Stimulated activated CD8-positive, alpha-beta memory T cell treated with anti-CD3 and anti-CD28 coated beads, Interleukin-12 subunit alpha, Interleukin-12 subunit beta, amount 100 ng/mL, for 1 hour (primary cell): Measurements from ENCODE around the gene TF.

ENCODE experiments used
- DNase-seq: peaks from one replicate; pipeline ENCODE4 v3.0.0-alpha.2; 2020; ENCODE audit warnings: low read depth

Gene TF

DNA sequence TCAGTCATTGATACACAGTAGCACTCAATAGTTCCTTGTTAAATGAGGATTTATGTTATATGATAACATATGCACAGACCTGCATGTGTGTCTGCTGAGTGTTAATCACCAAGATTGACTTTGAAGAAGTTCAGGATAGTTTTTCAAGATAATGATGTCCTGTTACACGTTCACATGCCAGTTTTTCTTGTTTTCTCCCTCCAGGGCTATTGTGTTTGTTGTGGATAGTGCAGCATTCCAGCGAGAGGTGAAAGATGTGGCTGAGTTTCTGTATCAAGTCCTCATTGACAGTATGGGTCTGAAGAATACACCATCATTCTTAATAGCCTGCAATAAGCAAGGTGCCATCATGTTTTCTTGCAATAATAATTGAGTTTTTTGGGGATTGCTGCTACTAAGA lies 69.2 kb downstream of the TF start:
- DNase-seq: no peak

DNA sequence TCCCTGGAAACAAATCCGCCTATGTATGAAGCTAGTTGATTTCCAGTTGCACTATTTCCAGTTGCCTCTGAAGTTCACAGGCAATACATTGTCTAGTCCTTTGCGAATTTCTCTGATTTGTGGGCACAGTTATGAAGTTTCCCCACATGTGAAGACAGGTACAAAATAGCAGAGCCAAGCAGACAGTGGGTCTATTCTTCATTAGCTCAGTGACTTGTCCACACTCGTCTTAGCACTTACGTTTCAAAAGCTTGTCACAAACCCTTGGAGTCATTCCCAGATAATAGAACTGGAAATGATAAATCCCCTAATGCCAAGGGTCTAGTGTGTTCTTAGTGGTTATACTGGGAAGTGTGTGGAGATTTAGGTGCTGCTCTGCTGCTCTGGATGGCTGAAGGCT lies 73.9 kb downstream of the TF start:
- DNase-seq: no peak

DNA sequence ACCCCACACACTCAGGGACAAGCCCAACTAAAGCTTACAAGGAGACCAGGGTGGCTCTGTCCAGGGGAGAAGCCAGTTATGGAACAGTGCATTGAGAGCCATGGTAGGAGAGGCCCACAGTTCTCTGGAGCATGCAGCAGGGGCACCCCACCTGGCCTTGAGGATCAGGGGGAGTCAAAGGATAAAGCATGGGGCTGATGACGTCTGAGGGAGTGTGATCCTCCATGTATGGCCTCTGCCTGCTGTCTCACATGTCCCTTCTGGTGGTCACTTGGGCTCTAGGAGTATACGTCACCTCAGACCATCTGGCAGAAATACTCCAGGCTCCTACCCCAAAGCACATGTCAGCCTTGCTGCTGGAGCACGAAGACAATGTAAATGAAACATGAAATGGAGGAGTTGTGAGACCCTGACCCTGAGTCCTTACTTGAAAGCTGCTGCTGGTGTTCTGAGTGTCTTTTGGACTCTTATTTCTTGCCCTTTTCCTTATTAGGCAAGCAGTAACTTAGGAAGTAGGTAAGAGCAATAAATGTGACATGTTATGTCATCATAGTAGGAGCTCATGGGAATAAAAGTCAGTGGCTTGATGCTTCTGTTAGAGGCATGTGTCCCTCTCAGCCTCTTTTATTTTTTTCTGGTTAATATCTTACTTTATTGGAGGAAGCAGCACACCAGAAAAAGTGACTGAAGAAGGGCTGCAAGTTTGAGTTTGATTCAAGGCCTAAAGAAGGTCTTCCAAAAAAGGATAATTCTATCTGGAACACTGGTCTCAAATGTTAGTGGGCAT lies 74.9 kb downstream of the TF start:
- no peak for DNase-seq

DNA sequence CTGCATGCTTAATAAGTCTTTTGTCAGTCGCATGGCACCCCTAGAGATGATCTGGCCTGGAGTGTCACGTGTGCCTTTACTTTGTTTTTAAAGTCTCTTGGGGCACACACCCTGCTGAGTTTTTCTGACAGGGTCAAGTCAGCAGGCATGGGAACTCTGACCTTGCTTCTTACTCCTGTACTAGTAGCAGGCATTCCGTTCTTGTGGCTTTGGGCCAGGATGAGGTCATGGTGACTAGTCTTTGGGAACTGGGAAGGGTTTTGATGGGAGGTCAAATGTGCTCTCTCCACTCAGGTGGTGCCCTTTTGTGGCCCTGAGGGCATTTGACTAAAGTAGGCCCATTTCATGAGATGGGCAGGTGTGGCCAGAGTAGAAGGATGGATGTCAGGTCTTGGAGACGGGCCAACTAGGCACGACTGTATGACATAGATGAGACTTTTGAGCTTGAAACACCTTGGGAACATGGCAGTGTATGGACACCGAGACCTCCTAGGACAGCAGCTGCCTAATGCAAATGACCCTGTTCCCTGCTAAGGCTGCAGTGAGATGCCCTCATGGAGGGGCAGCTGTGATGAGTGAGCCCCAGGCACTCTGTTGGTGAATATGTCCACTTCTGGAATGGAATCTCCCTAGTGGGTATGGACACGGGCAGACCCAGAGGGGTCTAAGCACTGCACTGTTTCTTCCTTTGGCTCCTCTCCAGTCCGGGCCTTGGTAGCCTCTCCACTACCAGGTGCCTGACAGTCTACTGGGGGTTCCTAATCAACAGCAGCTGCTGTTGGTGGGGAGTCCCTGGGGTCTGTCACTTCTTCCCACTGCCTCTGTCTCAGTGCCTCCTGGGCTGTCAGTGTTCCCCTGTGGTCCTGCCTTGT lies 75.8 kb downstream of the TF start:
- no peak for DNase-seq

DNA sequence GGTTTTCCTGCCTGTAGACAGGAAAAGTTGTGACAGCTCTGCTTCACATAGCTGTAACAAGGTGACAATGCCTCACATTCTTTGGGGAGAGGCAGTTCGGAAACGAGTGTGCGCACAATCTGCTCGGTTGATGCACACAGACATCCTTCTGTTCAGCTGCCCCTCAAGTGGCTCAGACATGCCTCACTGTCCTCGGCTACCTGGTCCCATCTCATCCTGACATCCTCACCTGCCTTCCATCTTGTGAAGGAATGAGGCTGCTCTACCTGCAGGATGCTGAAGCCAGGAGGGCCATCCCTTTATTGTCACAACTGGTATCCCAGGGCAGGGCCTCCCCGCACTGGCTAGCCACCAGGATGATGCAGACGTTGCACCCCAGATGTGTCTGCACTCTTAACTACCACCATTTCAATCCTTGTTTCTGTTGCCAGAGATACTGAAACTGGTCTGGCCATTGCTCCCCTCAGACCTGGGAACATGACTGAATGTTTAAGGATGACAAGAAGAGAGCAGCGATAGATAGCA lies 78.8 kb downstream of the TF start:
- no peak for DNase-seq

DNA sequence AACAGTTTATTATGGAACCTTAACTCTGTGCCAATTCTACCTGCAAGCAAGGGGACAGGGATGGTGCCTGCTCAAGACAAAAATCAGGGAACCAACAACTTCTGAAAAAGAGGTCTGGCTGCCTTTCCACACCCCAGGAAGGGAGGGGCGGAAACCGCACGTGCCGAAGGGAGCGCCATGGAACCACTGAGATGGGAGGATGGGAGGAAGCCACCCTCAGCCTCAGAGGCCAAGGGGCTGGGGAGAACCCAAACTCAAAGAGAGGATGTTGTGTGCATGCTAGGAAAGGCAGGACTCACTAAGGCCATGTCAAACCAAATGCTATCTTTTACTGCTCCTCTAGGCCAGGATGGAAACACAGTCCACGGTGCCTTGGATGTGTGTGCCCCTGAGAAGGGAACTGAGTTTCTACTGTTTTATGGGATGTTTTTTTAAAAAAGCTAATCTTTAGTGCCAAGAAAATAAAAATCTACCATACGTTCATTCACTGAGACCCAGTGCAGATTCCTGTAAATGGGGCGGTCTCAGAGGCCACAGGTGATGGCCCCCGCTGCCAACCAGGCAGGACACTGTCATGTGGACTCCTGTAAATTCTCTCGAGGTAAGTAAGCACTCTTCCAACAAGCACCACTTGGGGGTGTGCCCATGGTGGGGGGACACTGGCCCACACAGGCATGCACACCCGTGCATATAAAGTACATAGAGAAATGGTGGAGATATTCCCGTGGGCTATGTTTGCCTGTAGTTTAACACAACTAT lies 80.0 kb downstream of the TF start:
- no peak for DNase-seq

DNA sequence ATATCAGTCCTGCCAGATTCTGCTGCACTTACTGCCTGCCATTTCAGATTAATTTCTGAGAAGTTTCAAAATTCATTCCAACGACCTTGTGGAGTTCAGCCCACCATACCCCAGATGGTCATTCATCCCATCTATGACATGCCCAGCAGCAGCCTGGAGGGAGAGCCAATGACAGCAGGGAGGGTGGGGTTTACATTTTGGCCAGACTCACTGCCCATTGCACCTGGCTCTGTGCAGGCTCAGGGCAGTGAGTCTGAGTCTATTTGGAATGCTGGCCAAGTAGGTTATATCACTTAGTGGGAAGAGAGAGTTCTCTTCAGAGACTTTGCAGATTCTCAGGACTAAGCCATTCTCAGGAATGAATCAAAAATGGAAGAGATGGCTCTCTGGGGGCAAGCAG lies 80.9 kb downstream of the TF start:
- no peak for DNase-seq

DNA sequence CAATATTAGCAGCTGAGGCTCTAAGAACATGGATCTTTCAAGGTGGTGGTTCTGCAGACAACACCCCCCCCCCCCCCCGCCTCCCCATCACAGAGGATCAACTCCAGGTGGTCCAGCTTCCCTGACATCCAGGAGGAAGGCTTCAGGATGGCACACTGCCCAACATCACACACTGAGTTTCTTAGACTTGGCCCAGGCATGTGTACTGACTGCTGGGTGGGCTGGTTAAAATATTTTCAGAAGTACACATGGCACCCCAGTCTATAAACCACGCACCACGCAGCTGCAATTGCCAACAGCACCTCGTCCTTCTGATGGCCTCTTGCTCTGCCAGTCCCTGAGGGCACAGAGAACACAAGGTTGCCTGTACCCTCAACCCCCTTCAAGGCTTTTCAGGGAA lies 81.5 kb downstream of the TF start:
- no peak for DNase-seq

DNA sequence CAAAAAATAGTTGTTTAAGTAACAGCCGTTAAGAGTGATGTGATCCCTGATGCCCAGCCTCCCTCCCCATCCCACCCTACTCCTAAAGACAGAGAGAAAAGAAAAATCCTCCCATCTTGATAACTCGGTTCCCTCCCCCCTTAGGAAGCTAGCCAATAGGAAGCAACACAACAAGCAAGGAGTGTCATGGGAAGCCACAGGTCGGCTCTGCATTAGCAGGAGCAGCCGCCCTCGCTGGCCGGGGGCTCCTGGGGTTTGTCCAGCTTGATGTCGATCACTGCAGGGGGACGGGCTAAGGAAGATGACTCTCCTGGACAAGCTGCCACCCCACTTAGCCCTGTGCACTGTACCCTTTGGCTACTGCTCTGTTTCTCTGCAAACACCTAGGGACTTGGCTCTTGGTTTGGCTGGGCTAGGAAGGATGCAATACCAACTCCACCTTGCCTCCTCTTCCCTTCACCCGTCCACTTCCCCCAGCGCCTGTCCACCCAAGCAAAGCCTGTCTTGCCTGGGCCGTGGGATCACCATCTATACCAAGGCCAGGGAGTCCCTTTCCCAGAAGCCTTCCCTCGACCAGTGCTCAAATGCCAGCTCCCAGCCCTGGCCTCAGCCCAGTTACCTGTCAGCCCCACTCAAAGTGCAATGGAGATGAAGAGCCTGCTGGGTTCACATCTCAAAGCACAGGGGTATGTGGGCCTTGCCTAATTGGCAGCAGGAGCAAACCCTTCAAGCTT lies 82.5 kb downstream of the TF start:
- DNase-seq: no peak

DNA sequence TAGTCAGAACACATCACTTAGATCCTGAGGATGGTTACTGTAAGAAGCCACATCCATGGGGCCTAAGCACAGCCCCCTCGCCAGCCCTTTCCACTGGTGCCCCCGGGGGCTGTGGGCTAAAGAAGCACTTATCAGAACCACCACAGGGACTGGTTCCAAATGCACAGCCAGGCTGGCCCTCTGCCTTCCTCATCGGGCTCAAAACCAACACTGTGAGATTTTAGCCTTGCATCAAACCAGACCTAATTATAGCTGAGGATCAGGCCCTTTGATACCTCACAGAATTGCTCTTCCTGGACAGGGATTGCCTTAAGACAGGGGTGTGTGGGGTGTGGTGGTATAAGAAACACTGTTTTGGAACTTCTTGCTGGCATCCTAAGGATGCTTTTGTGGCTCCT lies 83.1 kb downstream of the TF start:
- DNase-seq: no peak

DNA sequence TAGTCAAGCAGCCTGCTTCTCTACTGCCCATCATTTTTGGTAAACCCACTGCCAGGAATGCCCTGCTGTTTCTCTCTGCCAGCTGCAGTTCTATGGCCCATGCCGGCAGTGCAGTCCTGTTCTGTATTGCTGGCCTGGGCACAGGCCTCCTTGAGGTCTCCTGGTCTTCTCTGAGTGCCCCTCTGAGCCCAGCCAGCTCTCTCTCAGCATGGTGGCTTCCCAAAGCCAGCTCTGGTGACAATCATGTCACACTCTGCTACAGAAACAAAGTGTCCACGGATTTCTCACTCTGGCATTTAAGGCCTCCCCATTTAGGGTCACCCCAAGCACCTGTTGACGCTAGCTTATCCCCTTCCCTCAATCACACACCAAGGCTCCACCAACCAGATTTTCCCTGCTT lies 83.9 kb downstream of the TF start:
- DNase-seq: no peak

DNA sequence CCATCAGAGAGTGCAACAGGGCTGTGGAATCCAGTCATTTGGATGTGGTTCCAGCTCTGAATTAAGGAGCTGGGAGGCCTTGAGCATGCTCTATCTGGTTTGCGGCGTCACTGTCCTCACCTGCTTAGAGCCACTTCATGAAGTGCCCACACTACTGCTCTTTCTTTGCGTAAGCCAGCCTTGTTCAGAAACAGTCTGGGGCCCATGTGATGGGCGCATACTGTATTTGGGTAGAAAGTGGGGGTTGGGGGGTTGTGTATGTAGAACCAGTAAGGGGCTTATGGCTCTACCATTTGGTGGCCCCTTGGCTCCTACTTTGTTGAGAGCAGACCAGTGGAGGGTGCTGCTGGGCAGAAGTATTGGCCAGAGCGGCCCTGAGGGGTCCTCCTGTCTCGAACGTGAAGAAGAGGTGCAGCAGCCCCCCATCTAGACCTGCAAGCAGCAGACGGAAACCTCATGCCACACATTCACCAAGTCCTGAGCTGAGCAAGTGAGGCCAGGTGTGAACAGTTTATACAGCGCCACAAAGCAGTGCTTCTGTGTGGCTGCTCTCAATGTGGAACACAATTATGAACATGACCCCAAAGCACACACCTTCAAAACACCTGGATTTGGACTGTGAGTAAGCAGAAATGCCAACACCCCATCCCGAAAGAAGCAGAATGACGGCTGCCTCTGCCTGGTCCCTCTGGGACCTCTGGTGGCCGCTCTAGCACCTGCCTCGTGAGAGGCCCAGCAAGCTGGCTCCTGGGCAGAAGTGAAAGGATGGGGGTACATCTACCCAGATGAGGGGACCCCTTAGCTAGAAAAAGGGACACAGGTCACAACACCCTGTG lies 86.0 kb downstream of the TF start:
- DNase-seq: no peak

DNA sequence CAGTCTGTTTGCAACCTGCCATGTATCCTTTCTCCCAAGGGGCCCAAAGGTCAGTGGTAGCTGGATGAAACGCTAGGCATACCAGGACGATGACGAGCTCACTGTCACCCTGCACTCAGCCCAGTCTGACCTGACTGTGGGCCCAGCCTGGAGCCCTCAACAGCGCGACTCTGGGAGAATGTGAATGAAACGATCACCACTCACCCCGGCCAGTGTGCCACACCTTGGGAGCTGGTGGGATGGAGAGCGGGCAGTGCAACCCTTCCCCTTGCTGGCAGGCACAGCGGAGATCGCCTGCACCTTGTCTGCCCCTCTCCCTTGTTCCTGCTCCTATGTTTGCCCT lies 86.6 kb downstream of the TF start:
- DNase-seq: no peak

DNA sequence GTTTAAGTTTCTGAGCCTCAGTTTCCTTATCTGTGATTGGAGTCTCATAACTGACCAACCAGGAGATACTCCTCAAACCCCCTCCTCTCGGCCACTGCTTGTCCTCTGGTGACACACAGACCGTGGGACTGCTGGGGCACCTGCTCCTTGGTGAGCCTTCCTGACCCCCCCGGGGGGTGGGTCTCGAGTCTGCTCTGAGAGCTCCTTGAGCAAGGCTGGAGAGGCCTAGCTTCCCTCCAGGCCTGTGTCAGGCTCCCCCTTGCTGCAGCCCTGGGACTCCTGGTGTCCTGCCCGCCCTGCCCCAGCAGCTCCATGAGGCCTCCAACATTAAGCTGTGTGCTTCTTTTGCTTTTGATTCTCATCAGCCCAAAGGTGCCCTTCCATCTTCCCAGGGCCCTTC lies 87.1 kb downstream of the TF start:
- DNase-seq: no peak

DNA sequence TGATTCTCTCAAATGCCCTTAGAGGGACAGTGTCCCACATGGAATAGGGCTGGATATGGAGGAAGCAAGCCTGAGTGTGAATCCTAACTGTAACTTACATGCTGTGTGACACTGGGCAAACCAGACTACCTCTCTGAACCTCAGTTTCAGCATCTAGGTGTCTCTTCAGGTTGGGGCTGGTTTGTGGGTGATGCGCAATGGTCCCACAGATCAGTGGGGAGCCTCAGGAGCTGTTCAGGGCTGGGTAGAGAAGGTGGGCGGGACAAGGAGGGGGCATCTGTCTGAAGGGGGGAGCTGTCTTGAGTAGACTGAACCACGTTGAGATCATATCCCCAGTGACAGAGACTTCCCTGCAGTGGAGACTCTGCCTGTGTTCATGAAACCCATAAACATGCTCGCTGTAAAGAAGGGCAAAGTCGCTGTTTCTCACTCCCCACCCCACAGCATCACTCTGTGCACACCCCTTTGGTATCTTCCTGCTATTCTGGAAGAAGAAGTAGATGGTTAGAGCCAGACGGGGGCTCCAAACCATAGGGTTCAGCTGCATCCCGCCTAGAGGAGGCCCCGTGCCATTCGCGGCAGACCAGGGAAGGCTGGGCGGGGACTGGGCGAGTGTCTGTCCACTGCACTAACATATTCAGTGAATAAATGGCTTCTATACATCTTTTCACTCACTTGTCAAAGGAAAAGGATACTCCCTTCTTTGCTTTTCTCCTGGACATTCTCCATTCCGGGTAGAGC lies 87.9 kb downstream of the TF start:
- no peak for DNase-seq

DNA sequence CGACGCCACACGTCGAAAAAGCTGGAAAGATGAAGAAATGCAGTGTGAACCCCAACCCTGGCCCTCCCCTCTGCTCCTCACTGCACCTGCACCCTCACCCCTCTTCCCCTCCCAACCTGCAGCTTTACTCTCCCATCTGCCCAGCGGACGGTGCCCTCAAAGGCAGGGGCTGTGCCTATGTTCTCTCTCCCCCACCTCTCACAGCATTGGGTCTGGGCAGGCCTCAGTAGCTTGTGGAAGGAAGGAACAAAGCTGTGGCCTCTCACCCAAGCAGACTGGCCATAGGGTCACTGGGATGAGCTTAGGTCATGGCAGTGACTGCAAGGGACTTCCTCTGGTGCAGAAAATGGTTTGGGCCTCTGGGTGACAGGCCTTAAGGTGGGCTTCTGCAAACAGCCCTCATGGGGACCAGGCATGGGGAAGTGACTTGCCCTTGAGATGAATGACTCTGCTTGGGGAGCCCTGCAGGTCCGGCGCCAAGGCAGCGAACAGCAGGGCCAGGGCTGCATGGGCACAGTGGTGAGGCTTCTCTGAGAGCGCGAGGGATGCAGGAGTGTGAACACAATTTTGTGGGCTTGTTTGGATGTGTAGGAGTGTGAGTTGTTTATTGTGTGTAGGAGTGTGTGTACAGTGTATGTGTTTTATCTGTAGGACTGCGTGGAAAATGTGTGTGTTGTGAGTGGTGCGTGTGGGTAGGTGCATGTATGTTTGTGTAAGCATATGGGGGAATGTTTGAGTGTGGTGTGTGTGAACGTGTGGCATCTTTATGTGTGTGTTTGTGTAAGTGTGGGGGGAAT lies 88.6 kb downstream of the TF start:
- no peak for DNase-seq

DNA sequence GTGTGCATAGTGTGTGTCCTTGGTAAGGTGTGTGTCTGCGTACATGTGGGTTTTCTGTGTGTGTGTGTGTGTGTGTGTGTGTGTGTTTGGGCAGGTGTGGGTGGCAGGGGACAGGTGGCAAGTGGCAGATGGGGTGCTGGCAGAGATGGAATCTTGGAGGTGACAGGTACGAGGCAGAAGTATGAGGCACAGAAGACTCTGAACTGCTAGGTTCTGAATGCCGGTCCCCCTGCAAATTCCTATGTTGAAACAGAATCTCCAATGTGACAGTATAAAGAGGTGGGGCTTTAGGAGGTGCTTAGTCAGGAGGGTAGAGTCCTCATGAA lies 89.2 kb downstream of the TF start:
- no peak for DNase-seq

DNA sequence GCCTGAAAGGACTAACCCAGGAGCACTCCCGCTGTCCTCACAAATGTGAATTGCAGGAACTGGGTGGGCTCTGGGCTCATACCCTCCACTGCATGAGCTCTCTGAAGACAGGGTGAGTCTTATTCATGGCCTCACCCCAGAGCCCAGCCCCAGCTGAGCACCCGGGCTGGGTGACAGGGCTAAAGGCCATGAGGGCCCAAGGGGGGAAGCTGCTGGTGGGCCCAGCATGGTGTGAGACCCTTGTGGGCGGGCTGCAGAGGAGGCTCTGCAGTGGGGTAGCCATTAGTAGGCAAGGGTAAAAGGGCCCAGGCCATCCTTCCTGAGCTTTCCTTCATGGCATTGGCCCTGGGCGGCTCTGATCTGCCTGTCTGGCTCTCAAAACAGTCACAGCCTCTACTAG lies 89.8 kb downstream of the TF start:
- no peak for DNase-seq

DNA sequence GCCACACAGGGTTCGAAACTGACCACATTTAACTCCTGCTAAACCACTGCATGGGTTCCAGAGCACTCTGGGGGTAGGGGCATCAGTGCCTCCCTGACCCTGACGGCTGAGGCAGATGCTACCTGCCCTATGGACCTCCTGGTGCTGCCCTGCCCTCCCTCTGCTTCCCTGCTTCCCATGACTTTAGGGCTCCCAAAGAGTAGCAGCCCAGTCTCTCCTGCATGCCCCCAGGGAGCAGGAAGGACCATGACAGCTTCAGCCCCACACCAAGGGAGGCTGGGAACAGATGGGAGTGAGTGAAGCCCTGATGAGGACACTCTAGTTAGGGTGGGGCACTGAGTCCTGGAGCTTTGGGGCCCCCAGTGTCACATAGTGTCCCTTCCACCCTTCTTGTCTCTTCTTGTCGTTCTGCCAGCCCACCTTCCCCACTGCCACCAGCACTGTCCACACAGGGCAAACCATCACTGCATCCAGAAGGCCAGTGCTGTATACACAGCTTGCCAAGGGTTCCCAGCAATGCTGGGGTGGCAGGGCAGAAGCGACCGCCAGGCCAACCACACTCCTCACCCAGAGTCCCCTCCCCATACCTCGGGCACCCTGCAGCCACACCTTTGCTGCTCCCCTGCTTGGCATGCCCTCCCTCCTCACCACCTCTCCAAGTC lies 90.4 kb downstream of the TF start:
- DNase-seq: no peak
